Amniotic epithelial cell (primary cell): ENCODE results near the gene TNIP2.
A peak's percentile ranks its signal among the peaks of the same experiment; 100 is the strongest.
"Not testable (repeated sequence)": the region's sequence is repeated elsewhere in the genome, so short reads cannot be mapped to it uniquely, and the experiment has no call there.

Experiments
- DNase-seq: peaks from one replicate; pipeline ENCODE4 v3.0.0-alpha.2; 2010; ENCODE audit warnings: low read depth

The TNIP2 gene

GRCh38 chr4:2794486-2795299 lies 38.6 kb upstream of the TNIP2 start:
- DNase-seq = peak; percentile 88

- DNase-seq = peak; percentile 60
Measured at GRCh38 chr4:2793586-2794485, 37.7 kb upstream of the TNIP2 start.

DNA sequence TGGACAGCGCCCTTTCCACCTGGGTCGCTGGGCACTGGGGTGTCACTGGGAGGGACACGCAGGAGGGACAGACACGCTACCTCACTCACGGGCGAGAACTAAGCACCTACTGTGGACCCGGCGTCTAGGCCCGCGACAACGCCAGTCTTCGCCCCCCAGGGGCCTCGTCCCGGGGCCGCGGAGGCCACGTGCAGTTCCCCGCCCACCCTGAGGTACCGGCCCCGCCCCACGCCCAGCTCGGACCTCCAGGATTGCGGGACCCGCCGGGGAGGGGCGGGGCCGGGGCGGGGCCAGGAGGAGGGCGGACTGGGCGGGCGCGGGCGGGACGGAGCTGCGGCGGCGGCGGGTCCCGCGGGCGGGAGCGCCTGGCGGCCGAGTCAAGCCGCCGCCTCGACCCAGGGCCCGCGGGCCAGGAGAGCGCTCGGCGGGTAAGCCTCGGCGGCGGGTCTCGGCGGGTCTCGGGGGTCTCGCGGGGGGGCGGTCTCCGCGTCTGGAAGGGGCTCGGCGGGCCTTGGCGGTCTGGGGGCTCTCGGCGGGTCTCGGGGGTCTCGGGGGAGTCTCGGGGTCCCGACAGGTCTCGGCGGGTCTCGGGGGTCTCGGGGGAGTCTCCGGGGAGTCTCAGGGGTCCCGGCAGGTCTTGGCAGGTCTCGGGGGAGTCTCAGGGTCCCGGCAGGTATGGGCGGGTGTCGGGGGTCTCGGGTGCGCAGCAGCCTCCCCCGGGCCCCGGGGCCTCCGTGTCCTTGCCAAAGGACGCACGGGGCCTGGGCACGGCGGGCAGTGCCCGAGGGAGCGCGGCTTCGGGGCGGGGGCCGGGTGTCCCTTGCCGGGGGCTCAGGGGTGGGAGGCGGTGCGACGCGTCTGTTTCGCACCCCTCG lies 36.8 kb upstream of the TNIP2 start, which contains the start of gene SH3BP2:
Gene SH3BP2, plus strand, starts transcription at position 375 of the 875 bp plus-strand sequence. CDS start 27,533 bp downstream, outside the sequence.
- DNase-seq = peak; percentile 51

DNA sequence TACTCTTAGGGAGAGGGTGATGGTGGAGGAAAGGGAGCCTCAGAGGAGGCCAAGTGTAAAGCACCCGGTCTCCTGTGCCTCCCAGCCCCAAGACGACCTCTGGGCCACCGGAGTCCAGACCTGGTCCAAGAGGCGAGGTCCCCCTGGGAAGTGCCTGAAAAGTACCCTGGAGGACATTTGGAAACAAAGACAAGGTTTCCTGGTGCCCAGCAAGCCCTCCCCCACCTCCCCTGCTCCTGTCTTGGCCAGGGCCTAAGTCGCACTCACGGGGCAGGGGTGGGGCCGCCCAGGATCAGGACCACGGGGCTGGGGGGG lies 36.2 kb upstream of the TNIP2 start:
- DNase-seq = no peak

DNA sequence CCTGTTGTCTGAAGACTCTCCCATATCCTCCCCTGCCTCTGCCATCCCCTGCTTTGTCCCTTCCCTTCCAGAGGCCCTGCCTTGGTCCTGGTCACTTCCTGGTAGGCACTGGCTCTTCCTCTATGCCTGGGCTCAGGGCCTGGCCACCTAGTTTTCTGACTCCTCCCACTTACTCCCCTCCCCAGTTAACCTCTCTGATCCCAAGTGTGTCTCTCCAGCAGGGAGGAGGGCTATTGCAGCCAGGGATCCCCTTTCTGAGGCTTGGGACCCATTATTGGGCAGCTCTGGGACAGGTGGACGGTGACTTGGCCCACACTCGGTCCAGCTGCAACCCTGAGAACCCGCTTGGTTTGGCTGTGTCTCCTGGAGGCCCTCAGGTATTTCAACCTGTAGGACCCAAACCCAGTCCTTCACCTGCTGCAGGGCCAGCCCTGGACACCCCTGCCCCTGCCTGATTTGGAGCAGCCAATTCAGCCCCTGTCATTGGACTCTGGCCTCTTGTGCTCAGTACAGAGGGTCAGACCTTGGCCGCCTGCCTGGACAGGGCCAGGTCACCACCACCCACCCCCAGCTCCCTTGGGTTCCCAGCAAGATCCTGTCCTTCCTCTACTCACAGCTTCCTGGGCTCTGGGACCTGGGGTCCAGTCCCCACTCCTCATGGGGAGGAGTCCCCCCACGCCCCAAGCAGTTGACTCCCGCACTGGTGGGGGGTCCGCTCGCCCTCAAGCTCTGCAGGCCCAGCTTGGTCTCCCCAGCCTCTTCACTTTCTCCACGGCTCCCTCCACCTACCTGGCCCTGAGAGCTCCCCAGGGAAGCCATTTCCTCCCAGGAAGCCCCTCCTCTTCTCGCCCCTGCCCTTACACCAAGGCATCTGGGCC lies 35.6 kb upstream of the TNIP2 start:
- DNase-seq = no peak

DNA sequence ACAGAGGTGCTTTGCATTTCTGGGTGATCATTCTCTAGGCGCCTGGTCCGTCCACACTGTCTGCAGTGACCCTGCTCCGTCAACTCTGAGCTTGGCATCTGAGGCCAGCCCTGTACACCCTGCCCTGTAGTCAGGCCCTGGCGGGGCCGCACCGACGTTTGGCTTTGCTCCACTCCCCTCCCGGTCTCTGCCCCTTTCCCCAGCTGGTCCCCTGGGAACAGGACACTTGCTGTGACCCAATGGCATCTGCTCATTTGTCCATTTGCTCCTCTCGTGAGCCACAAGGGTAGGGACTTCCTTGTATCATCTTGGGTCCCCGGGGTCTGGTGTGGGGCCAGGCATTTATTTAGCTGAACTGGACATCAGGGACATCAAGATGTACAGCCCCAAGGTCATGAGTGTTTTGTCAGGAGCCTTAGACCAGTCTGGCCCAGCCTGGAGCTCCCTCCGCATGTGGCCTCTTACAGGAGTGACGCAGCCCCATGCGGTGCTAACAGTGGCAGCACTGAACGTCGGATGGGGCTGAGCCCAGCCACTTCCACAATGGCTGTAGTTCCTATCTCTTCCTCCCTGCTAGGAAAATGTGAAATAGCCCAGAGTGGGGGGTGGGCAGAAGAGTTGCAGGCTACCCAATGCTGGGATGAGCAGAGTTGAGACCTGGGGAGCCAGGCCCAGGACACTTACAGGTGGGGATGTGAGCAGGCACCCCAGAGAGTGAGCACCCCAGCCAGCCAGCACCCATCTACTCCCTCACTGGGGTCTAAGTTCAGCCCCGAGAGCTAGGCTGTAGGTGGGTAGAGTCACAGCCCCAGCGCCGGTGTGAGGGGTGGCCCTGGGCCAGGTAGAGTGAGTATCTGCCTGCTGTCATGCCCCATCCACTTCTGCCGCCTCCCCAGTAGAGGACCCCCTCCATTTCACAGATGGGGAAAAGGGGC lies 34.7 kb upstream of the TNIP2 start:
- DNase-seq = no peak

GRCh38 chr4:2789793-2790582 lies 33.9 kb upstream of the TNIP2 start:
- no peak for DNase-seq

DNA sequence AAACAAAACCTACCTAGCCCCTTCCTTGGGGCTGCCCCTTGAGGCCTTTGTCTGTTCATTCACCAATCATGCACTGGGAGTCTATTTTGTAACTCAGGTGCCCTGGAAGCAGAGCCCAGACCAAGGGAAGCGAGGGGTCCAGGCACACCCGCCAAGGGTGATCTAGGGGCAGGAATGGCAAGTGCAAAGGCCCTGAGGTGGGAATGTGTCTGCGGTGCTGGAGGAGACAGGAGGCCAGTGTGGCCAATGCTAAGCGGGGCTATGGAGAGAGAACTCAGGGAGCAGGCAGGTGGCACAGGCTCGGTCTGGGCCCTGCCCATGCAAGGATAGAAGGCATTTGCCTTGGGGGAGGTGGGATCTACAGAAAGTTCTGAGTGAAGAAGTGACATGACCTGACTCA lies 33.2 kb upstream of the TNIP2 start:
- no peak for DNase-seq

GRCh38 chr4:2788532-2789103 lies 32.5 kb upstream of the TNIP2 start:
- no peak for DNase-seq

GRCh38 chr4:2788101-2788500 lies 32.0 kb upstream of the TNIP2 start:
- no peak for DNase-seq

GRCh38 chr4:2787230-2788100 lies 31.3 kb upstream of the TNIP2 start:
- no peak for DNase-seq

DNA sequence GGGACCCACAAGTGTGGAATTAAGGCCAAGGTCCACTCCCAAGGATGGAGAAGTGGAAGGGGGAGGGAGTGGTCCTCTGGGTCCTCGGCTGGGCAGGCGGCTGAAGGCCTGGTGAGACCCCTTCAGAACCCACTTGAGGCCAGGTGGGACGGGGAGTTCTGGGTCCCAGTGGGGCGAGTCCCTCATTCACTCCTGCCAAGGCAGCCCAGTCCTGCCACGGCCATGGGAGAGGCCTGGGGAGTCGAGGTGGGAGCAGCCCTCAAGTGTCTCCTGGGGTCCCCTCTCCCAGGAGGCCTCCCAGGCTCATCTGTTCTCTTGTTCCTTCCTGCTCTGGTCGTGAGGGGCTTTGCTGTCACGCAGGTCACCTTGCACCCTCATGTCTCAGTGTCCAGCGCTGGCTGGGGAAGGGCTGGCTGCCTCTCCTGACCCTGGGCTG lies 30.7 kb upstream of the TNIP2 start:
- no peak for DNase-seq

- DNase-seq = no peak
Measured at GRCh38 chr4:2786152-2786671, 30.1 kb upstream of the TNIP2 start.

DNA sequence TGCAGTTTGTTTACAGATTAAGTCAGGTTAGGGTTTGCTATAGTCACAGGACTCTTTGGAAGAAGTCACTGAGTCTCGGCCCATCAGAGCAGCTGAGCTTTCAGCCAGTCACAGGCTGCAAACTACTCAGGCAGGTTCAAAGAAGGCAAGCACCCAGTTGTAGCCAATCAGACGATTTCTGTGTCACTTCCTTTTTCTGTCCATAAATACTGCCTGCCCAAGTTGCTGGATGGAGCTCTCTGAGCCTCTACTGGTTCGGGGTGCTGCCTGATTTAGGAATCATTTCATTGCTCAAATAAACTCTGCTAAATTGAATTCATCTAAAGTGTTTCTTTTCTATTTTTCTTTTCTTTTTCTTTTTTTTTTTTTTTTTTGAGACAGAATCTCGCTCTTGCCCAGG lies 29.5 kb upstream of the TNIP2 start:
- DNase-seq = no peak

DNA sequence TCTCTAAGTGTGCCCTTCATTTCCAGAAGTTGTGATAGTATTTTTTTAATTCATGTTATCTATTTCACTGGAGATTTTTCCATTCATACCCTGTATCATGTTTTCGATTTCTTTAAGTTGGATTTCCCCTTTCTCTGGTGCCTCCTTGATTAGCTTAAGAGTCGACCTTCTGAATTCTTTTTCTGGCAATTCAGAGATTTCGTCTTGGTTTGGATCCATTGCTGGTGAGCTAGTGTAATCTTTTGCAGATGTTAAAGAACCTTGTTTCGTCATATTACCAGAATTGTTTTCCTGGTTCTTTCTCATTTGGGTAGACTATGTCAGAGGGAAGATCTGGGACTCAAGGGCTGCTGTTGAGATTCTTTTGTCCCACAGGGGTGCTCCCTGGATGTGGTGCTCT lies 27.7 kb upstream of the TNIP2 start:
- no peak for DNase-seq

GRCh38 chr4:2781911-2782310 lies 25.8 kb upstream of the TNIP2 start:
- no peak for DNase-seq

GRCh38 chr4:2780643-2781042 lies 24.5 kb upstream of the TNIP2 start:
- DNase-seq = not testable (repeated sequence)

DNA sequence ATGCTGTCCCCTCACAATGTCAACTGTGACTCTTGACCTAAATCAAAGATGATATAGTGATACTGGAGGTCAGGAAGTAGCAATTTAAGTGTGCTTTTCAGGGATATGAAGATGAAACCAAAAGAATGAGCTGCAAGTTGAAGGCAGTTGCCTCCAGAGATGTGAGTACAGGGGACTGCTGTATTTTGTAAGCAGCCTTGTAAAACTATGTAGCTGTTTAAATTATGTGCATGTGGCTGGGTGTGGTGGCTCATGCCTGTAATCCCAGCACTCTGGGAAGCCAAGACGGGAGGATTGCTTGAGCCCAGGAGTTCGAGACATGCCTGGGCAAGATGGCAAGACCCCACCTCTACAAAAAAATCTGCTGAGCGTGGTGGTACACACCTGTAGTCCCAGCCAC lies 15.1 kb upstream of the TNIP2 start:
- no peak for DNase-seq
